K562 (cell line): Measurements from ENCODE around the gene PLEKHG4B.

Source experiments
- EGR1 ChIP-seq: fragments of 450-650 bp; conservative IDR thresholded peaks from 2 replicates; pipeline ENCODE4 v1.6.1; 2017; ENCODE audit warnings: mild to moderate bottlenecking
- IRF2 ChIP-seq: sonication (generic); formaldehyde crosslinking; IDR thresholded peaks from 2 replicates; pipeline ENCODE4 v1.8.1; 2022; ENCODE audit warnings: mild to moderate bottlenecking, missing genetic modification reagents
- MEF2D ChIP-seq: conservative IDR thresholded peaks from 2 replicates; pipeline ENCODE4 v1.6.1; 2016; ENCODE audit warnings: low read depth, missing genetic modification characterization, missing compliant biosample characterization
- NRF1 ChIP-seq, 2 experiments: fragments of 450-650 bp; IDR thresholded peaks in 1 of 2; conservative IDR thresholded peaks in 1 of 2; 2 replicates each; pipeline ENCODE4 v1.6.1; 2014; ENCODE audit warnings: mild to moderate bottlenecking in 2 of 2
- POLR2A ChIP-seq: fragments of 450-650 bp; conservative IDR thresholded peaks from 2 replicates; pipeline ENCODE4 v1.6.1; 2016
- RBM39 ChIP-seq: fragments of 200-400 bp; formaldehyde crosslinking; optimal IDR thresholded peaks from 2 replicates; pipeline ENCODE3; 2018; ENCODE audit warnings: low read depth, low read length
- TRIM28 ChIP-seq: fragments of 450-650 bp; IDR thresholded peaks from 2 replicates; pipeline ENCODE4 v1.6.1; 2017
- ZSCAN29 ChIP-seq: fragments of 450-650 bp; IDR thresholded peaks from 2 replicates; pipeline ENCODE4 v1.6.1; 2017
- TF ChIP-seq, protein P1 (sequence below), 3 experiments: IDR thresholded peaks in 2 of 3; conservative IDR thresholded peaks in 1 of 3; 2 replicates each; pipeline ENCODE4 v1.5.1; 2011 to 2012; ENCODE audit warnings: low read length in 3 of 3, mild to moderate bottlenecking in 3 of 3, control low read depth in 2 of 3, improper control_type of control experiment in 1 of 3, inconsistent platforms in 1 of 3, low read depth in 1 of 3, mixed read lengths in 1 of 3, moderate library complexity in 1 of 3; ENCODE audit not compliant: insufficient read depth in 2 of 3

DNA sequence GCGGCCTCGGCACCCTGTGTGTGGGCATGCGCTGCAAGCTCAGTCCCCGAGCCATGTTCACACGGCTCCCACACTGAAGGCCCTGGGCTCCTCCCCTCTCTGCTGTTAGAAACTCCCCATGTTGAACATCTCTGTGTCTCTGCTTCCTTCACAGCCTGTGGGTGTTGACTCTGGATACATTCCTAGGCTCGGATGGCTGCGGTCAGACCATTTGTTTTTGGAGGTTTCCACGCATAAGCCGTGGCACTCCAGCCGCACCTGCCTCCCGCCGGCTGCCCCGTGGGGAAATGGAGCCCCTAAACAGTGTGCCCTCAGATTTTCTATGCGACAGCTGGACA, 68.2 kb downstream of the PLEKHG4B start:
- TF ChIP-seq ZSCAN29 (no peak), IRF2 (CRISPR knock-in tag) (no peak), EGR1 (no peak), NRF1 (conservative IDR thresholded peaks at IDR 0.05 in 1 of 2, IDR thresholded peaks at IDR 0.05 in 1 of 2) (no peak), RBM39 (no peak), MEF2D (tag) (no peak), TRIM28 (no peak), POLR2A (no peak)
- TF ChIP-seq, protein P1, sequence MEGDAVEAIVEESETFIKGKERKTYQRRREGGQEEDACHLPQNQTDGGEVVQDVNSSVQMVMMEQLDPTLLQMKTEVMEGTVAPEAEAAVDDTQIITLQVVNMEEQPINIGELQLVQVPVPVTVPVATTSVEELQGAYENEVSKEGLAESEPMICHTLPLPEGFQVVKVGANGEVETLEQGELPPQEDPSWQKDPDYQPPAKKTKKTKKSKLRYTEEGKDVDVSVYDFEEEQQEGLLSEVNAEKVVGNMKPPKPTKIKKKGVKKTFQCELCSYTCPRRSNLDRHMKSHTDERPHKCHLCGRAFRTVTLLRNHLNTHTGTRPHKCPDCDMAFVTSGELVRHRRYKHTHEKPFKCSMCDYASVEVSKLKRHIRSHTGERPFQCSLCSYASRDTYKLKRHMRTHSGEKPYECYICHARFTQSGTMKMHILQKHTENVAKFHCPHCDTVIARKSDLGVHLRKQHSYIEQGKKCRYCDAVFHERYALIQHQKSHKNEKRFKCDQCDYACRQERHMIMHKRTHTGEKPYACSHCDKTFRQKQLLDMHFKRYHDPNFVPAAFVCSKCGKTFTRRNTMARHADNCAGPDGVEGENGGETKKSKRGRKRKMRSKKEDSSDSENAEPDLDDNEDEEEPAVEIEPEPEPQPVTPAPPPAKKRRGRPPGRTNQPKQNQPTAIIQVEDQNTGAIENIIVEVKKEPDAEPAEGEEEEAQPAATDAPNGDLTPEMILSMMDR (IDR thresholded peaks at IDR 0.05 in 2 of 3, conservative IDR thresholded peaks at IDR 0.05 in 1 of 3; ENCODE audit: insufficient read depth in 2 of 3, low read depth in 1 of 3, low read length in 3 of 3) = no peak
